Glomerular visceral epithelial cell (primary cell): ENCODE measurements around the gene TMEM203.
"Not testable (repeated sequence)": the region's sequence is repeated elsewhere in the genome, so short reads cannot be mapped to it uniquely, and the experiment has no call there.

ENCODE experiments used
- DNase-seq: peaks from one replicate; pipeline ENCODE4 v3.0.0-alpha.2; 2016; ENCODE audit errors: extremely low spot score

TMEM203 gene, protein sequence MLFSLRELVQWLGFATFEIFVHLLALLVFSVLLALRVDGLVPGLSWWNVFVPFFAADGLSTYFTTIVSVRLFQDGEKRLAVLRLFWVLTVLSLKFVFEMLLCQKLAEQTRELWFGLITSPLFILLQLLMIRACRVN

DNA sequence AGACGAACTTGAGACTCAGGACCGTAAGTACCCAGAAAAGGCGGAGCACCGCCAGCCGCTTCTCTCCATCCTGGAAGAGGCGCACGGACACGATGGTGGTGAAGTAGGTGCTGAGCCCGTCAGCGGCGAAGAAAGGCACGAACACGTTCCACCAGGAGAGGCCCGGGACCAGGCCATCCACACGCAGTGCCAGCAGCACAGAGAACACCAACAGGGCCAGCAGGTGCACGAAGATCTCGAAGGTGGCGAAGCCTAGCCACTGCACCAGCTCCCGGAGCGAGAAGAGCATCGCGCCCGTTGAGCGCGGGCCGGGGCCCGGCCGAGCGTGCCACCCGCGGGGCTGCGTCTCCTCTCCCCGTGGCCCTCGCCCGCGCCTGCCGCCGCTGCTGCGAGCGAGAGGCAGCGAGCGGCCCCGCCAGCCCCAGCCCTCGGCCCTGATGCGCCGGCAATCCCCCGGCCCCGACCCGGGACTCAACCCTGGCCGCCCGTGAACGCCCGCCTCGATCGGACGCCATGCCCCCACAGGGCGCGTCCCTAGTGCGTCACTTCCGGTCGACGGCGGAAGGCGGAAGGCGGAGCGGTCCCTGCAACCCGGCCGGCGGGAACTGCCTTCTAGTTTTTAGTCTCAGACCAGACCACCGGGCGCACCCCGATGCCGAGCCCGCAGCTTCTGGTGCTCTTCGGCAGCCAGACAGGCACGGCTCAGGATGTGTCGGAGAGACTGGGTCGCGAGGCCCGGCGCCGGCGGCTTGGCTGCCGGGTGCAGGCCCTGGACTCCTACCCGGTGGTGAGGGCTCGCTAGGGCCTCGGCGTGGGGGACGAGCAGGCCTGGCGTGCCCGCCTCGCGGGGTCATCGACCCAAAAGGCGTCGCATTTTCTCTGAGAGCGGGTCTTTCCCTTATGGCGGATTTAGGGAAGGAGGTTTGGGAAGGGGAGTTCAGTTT, at the start of gene TMEM203, which contains the start of gene NDOR1:
TMEM203 (minus strand) TSS at position 523 of the 944 bp plus-strand sequence; CDS start at position 289, 234 bp downstream.
NDOR1 (plus strand) TSS at position 575 of the 944 bp plus-strand sequence; CDS start at position 653, 78 bp downstream.
- DNase-seq = peak; percentile 77

DNA sequence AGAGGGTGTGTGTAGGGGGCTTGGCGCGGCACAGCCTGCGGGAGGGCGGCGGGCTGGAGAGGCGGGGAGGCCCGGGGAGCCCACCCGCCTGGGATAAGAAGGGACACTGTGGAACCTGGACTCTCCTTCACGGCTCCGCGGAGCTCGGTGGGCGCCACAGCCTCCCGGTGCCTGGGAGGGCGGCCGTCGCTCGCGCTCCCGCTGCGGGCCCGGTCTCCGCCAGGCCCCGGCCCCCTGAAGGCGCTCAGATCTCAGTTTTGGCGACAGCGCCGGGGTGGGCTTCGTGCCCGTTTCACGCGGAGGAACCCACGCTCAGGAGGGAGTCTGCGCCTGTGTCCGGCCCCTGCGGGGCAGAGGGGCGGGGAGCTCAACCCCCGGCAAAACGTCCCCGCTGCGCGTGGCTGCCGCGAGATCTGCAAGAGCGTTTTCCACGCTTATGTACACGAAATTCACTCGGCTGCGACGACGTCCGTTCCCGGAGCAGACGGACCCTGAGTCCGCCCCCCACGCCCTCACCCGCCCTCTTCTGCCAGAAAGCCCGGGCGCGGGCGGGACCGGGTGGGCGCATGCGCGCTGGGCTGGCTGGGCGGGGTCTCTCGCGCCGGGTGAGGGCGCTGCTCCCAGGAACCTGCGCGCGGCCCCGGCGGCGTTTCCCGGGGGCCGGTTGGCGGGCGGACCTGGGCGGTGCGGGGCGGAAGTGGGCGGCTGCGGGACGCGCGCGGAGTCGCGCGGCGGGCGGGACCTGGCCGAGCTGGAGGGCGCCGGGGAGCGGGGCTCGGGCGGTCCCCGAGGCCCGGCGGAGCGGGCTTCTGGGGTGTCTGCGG, 49.4 kb upstream of the TMEM203 start, which contains the start of gene NELFB:
NELFB (plus strand) TSS at position 704 of the 824 bp plus-strand sequence.
- DNase-seq = peak; percentile 94

DNA sequence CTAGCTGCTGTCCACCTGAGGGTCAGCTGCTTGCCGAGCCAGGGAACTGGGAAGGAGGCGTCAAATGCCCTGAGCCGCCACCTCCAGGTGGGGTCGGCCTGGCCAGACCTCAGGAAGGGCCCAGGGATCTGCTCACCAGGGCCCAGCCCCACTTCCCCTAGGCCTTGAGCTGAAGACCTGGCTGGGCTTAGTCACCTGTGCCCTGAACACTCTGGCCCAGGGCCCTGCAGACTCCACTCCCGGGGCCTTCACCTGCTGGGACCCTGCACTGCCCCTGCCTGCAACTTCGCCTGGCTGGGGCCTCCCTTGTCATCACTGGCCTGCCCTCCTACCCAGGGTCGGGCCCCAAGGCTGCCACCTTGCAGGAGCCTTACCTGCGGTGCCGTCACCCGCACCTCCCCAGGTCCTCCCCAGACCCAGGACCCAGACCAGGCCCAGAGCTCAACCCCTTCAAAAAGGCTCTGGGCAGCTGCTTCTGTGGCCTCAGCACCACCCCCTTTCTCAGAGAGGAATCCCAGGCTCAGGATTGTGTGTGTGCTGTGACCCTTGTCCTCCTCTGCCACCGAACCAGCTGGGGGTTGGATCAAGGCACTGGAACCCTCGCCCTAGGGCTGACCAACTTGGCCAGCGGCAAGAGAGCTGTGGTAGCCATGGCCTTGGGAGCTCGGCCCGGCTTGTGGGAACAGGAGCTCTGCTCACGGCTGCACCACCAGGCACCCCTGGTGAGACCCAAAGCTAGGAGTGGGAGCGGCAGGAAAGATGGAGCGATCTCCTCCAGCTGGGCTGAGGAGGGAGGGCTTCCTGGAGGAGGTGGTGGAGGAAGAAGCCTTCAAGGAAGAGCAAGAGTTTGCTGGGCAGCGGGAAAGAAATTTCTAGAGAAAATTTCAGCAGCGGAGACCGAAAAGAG, 48.5 kb upstream of the TMEM203 start:
- DNase-seq = no peak

DNA sequence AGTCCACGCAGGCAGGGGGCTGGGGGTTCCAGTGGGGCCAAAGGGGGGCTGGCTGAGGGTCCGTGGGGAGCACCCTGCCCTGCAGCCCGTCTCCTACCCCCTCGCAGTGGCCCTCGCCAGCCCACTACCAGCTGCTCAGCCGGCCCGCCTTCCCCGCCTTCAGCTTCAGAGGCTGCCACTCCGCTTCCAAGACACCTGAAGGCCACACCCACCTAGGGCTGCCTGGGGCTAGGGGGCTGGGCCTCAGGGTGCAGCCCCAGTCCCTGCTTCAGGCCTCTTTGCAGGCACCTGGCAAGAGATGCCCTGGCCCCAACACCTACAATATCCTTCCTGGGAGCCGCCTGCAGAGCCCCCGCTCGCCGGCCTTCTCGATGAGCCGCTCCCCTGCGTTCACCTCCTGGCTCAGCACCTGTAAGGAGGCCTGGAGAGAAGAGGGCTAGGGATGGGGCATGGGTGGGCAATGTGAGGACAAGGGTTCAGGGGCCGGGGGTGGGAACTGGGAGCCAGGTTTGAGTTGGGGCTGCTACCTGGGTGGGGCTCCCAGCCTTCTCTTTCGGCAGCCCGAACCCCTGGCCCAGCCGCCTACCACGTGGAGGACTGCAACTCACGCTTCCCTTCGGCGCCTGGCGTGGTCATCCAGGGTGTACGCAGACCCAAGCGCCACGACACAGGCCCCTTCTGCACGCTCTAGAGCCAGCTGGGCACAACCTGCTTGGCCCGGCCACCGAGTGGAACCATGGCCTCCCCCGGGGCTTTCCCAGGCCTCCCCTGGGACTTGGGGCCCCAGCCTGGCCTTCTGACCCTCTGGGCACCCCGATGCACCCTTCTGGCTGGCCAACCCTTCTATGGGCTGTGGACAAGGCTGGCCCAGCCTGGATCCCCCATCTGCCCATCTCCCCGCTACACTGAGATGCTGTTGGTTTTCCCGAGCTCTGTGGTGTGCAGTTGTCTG, 47.4 kb upstream of the TMEM203 start:
- DNase-seq = no peak

DNA sequence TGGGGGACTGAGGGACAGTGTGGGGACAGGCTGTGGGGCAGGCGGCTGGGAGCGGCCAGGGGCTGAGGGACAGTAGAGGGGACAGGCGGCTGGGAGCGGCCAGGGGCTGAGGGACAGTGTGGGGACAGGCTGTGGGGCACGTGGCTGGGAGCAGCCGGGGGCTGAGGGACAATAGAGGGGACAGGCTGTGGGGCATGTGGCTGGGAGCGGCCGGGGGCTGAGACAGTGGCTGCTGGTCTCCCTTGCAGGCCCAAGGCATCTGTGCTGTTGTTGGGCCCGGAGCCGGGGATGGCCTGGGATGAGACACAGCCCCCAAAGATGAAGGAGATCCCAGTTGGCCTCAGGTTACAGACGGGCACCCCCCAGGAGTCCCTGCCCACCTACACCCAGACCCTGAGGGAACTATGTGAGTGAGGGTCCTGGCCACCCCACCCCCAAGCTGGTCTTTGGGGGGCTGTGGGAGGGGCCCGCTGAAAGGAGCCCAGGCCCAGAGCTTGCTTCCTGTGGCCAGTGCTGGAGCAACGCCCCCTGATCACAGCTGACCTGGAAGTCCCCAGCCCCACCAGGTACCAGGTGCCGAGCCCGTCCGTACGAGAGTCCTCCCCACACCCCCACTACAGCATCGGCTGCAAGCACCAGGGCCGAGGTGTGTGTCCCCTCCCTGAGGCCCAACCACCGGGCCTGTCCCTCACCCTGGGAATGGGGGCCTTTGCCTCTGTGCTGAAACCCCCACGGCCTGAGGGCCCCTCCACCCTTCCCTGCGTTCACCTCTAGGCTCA, 46.2 kb upstream of the TMEM203 start:
- no peak for DNase-seq

DNA sequence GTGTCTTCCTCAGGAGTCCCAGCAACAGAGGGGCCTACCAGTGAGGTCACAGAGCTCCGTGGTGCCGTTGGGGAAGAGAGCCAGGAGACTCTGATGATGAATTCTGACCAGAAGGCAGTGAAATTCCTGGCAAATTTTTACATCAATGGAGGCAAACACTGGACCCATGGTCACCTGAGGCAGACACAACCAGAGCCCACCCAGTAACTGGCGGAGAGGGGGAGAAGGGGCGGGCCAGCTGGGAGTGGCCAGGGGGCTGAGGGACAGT, 45.7 kb upstream of the TMEM203 start, which contains the start of gene STPG3:
STPG3 (plus strand) TSS at position 93 of the 268 bp plus-strand sequence; CDS start at position 94, 1 bp downstream.
- no peak for DNase-seq

DNA sequence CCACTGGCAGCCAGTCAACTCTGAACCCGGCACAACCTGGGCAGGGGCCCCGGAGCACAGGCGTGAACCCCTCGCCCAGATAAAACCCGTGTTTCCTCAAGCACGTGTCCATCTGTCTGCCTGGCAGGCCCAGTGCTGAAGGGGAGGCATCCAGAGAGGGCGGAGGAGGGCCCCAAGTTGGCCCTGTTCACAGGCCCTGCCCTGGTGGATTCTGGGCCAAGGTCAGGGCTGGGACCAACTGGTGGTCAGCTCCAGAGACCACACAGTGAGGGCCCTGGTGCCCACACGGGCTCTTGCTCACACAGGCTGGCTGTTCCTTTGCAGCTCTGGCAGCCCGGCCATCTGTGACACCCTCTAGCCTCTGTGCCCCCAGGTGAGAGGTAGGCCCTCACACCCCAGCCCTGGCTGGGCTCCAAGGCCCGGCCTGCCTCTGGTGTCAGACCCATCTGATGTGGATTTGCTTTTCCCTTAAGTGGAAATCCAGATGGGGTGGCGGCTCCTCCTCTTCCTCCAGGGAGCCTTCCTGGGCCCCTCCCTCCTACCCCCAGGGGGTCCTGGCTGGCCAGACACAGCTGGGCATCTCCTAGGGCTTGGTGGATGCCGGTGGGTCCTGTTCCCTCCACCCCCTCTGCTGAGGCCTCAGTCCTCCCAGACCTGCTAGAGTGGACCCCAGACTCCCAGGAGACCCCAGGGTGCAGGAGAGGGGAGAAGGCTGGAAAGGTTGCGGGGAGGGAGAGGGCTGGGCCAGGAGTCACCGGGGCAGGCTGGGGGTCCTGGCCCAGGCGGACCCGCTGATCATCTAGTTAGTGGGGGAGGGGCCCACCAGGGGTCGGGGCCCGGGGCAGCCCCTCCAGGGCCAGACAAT, 45.1 kb upstream of the TMEM203 start:
- no peak for DNase-seq

DNA sequence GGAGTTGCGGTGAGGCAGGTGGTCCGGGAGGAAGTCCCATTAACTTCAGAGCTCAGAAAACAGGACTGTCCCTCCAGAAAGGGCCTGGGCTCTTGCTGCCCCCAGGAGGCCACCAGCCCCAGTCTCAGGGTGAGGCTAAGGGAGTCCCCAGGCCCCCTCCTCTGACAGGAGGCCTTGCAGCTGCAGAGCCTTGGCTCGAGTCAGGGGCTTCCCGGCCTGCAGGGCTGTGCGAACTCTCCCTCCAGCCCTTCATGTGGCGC, 42.4 kb upstream of the TMEM203 start:
- DNase-seq = no peak

DNA sequence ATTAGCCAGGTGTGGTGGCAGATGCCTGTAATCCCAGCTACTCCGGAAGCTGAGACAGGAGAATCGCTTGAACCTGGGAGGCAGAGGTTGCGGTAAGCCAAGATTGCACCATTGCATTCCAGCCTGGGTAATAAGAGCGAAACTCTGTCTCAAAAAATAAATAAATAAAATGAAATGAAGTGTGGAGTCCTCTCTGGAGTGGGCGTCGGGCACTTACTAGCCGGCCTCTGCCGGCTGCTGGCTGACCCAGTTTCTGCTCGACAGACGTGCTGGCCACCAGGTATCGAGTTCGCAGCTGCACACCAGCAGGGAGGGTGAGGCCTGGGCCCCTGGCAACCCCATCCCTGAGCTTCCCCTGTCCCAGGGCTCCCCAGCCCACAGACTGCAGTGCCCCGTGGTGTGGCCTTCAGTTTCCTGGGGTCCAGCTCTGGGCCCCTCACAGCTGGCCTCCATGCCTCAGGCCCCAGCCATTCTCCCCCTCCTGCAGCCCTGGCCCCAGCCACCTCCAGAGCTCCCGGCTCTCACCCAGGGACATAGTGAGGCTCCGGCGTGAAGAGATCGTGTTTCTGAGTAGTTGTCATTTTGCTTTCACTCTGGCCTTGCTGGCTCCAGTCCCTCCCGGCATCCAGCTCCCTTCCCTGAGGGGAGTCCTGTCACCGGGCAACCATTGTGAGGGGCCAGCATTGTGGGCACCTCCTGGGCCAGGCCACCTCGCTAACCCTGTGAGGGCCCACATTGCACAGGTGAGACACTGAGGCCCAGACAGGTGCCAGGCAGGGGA, 41.9 kb upstream of the TMEM203 start:
- no peak for DNase-seq

DNA sequence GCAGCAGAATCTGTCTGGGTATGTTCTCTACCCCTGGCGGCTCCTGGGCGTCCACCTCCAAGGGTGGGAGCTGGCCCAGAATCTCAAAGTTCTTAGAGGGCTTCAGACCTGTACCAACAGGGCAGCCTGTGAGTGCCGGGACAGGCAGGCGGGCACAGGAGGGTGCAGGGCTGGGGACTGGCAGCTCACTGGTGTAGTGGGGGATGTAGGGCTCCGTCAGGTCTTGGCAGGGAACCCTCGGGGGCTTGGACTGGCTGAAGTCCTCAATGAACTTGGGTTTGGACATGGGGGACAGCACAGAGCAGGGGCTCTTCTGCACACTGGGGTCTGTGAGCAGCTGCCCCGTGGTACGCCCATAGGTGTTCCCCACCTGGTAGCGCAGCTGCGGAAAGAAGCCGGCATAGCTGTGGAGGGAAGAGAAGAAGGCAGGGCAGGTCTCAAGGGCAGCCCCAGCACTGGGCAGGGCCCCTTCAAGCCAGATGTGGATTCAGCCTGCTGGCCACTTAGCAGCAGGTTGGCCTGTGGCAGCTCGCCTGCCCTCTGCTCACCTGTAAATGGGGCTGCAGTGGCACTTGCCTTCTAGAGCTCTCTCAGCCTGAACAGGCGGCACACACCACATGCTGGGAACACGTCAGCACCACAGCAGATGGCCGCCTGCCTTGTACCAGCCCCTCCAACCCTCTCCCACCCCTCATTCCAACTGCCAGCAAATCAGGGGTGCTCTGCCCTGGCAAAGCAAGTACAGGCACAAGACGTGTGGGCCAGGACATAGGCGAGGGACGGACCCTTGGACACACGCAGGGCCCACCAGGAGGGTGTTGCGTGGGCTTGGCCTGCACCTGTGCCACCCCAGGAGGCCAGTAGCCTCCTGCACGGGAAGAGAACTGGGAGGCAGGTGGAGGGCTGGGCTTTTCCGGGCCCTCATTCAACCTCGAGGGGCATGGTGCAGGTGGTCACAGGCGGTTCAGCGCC, 40.3 kb upstream of the TMEM203 start:
- DNase-seq = no peak

DNA sequence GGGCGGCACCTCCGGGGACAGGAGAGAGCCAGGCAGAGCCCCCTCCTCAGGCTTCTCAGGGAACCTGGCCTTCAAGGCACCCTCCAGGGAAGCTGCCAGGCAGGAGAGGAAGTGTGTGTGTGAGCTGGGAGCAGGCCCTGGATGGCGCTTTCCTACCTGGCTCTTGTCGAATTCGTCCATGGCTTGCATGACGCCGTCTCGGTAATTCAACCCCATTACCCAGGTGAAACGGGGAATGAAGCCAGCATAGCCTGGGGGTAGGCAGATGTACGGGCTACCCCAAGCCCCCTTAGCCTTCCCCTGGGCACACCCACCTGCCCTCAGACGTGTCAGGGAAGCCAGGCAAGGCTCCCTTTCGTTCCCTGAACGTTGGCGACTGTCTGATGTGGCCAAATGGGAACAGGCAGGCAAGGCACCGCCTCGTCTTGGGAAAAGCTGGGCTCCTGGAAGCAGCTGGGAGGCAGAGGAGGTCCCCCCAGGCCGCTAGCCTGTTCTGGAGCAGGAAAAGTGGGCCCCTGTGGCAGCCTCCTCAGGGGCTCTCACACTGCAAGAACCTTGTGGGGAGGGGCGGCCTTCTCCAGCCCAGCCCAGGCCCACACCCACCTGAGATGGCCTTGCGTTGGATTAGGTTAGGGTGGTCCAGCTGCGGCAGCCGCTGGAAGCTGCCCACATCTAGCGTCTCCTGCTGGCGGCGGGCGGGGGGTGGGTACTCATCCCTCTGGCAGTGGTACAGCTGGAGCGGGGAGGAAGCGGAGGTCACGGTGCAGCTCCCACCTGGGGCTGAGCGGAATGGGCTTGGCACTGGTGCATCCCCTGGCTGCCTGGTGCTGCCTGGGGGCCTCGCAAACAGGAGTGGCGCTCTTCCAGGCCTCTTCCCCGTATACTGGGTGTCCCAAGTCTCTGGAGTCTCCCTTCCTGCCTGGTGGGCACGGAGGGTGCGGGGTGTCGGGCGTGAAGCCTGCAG, 39.3 kb upstream of the TMEM203 start:
- no peak for DNase-seq

DNA sequence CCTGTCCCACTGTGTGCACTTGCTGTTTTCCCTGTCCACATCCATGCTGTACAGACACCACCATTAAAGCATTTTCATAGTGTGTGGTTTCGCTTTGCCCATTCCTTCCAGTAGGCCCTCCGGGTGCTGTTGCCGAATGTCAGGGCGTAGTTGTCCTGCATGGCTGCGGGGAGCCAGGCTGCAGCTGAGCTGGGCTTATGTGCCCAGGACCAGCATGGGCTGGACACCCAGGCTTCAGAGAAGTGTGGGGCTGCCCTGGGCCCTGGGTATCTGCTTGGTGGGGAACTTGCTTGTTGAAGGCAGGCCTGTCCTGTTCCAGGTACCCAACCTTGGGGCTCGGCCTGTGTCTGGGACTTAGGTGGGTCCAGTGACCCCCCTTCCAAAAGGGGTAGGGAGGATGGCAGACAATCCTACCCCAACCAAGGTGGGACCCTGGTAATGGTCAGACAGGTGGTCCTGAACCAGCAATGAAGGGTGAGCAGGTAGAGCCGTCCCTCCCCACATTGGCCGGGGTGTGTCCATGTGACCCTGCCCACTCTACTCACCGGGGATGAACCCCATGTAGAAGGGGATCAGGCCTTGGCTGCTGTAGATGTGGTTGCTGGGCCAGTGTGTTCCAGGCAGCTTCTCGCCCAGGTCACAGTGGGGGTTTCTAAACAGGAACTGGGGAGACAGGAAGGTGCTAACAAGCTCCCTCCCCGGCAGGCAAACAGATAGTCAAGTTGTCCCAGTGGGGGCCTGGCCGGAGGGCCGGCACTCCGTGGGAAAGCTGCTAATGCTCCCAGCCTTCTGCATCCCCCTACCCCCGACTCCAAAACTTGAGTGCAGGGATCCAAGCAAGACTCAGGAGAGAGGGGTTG, 38.4 kb upstream of the TMEM203 start:
- peak; percentile 40 for DNase-seq

DNA sequence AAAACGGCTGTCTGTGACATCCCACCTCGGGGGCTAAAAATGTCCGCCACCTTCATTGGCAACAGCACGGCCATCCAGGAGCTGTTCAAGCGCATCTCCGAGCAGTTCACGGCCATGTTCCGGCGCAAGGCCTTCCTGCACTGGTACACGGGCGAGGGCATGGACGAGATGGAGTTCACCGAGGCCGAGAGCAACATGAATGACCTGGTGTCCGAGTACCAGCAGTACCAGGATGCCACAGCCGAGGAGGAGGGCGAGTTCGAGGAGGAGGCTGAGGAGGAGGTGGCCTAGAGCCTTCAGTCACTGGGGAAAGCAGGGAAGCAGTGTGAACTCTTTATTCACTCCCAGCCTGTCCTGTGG, 37.8 kb upstream of the TMEM203 start:
- DNase-seq = not testable (repeated sequence)
